ENCODE data around the gene KLC1.

The KLC1 gene

GRCh38 chr14:103676881-103677675 is 48.1 kb downstream of the KLC1 start:
- H3K36me3 ChIP-seq (ENCODE audit: control insufficient read depth, insufficient read depth, low read length) = peaks cover 24% of the 10 kb centered on the region
- H3K27ac ChIP-seq (ENCODE audit: low read length) = no peak overlapping the region
- no peak for DNase-seq (ENCODE audit: low read depth, low spot score)
- no peaks in the 10 kb centered on the region for H3K27me3 ChIP-seq (ENCODE audit: control insufficient read depth, insufficient read depth, low read length)
- WGBS (ENCODE audit: insufficient coverage, insufficient read length) = no CpG with 5 or more reads among the region's 16 CpGs
- H3K4me1 ChIP-seq (ENCODE audit: control insufficient read depth, insufficient read depth, low read length) = no peaks in the 10 kb centered on the region
- H3K4me3 ChIP-seq (ENCODE audit: low read length) = no peak overlapping the region
- H3K9me3 ChIP-seq (ENCODE audit: control insufficient read depth, insufficient read depth, low read length) = no peaks in the 10 kb centered on the region

DNA sequence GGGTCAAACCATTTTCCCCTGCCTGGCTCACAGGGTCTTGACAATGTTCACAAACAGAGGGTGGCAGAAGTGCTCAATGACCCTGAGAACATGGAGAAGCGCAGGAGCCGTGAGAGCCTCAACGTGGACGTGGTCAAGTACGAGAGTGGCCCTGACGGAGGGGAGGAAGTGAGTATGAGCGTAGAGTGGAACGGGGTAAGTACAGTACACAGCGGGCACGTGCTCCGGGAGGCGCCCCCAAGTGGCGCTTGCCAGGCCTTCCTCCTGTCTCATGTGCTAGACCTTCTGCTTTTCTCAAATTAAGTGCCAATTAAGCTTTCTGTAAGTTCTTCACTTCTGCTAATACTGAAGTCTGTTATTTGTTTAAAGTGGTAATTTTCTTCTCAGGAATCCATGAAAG is 50.3 kb downstream of the KLC1 start:
- peaks cover 21% of the 10 kb centered on the region for H3K36me3 ChIP-seq (ENCODE audit: control insufficient read depth, insufficient read depth, low read length)

DNA sequence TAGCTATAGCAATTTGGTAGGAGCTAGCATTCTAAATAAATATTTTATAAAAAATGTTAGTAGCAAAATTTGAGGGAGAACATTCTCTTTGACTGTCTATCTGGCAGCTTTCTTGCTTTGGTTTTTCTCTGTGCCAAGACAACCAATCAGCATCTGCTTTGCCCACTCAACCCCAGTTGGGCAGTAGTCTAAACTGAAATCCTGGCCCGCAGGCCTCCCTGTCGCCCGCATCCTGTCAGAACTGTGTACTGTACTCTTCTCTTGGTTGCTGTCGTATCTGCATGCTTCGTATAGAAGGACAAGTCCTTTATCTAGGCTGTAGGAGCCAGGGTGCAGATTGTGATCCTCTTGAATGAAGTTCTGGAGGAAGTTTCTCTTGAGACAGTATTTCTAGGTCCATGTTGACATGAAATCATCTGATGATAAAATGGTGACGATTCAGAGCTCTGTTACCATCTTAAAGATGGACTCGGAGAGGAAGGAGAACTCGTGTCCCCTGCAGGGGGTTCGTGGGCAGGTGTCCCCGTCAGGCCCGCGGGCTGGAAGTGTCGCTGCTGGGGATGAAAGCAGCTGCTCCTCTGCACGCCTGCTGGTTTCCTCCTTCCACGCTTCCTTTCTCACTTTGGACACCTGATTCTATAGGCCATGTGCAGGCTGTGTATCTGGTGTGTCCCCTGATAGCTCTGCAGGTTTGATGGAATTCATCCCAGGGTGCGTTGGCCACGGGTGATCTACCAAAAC is 51.6 kb downstream of the KLC1 start:
- Histone ChIP-seq H3K27ac (ENCODE audit: low read length) (no peak overlapping the region), H3K9me3 (ENCODE audit: control insufficient read depth, insufficient read depth, low read length) (no peaks in the 10 kb centered on the region), H3K27me3 (ENCODE audit: control insufficient read depth, insufficient read depth, low read length) (no peaks in the 10 kb centered on the region), H3K4me1 (ENCODE audit: control insufficient read depth, insufficient read depth, low read length) (no peaks in the 10 kb centered on the region), H3K4me3 (ENCODE audit: low read length) (no peak overlapping the region), H3K36me3 (ENCODE audit: control insufficient read depth, insufficient read depth, low read length) (peaks cover 18% of the 10 kb centered on the region)
- WGBS (ENCODE audit: insufficient coverage, insufficient read length) = no CpG with 5 or more reads among the region's 17 CpGs
- DNase-seq (ENCODE audit: low read depth, low spot score) = no peak

More for the DNA sequence above, 50.3 kb downstream of the KLC1 start:
- no CpG with 5 or more reads among the region's 13 CpGs for WGBS (ENCODE audit: insufficient coverage, insufficient read length)
- H3K27ac ChIP-seq (ENCODE audit: low read length) = no peak overlapping the region
- no peaks in the 10 kb centered on the region for H3K4me1 ChIP-seq (ENCODE audit: control insufficient read depth, insufficient read depth, low read length)
- no peaks in the 10 kb centered on the region for H3K9me3 ChIP-seq (ENCODE audit: control insufficient read depth, insufficient read depth, low read length)
- H3K4me3 ChIP-seq (ENCODE audit: low read length) = no peak overlapping the region
- H3K27me3 ChIP-seq (ENCODE audit: control insufficient read depth, insufficient read depth, low read length) = no peaks in the 10 kb centered on the region
- DNase-seq (ENCODE audit: low read depth, low spot score) = no peak

- no peaks in the 10 kb centered on the region for H3K9me3 ChIP-seq (ENCODE audit: control insufficient read depth, insufficient read depth, low read length)
- DNase-seq (ENCODE audit: low read depth, low spot score) = no peak
- no peaks in the 10 kb centered on the region for H3K27me3 ChIP-seq (ENCODE audit: control insufficient read depth, insufficient read depth, low read length)
- H3K4me1 ChIP-seq (ENCODE audit: control insufficient read depth, insufficient read depth, low read length) = no peaks in the 10 kb centered on the region
- H3K36me3 ChIP-seq (ENCODE audit: control insufficient read depth, insufficient read depth, low read length) = peaks cover 16% of the 10 kb centered on the region
- H3K27ac ChIP-seq (ENCODE audit: low read length) = no peak overlapping the region
- no peak overlapping the region for H3K4me3 ChIP-seq (ENCODE audit: low read length)
- no CpG with 5 or more reads among the region's 15 CpGs for WGBS (ENCODE audit: insufficient coverage, insufficient read length)
Observed at GRCh38 chr14:103683139-103683538, 54.1 kb downstream of the KLC1 start.

GRCh38 chr14:103684471-103684870 is 55.5 kb downstream of the KLC1 start:
- peaks cover 16% of the 10 kb centered on the region for H3K36me3 ChIP-seq (ENCODE audit: control insufficient read depth, insufficient read depth, low read length)

GRCh38 chr14:103684871-103685270 is 55.9 kb downstream of the KLC1 start:
- H3K27me3 ChIP-seq (ENCODE audit: control insufficient read depth, insufficient read depth, low read length) = no peaks in the 10 kb centered on the region
- no peak for DNase-seq (ENCODE audit: low read depth, low spot score)
- H3K4me1 ChIP-seq (ENCODE audit: control insufficient read depth, insufficient read depth, low read length) = no peaks in the 10 kb centered on the region
- no peak overlapping the region for H3K4me3 ChIP-seq (ENCODE audit: low read length)
- WGBS (ENCODE audit: insufficient coverage, insufficient read length) = no CpG with 5 or more reads among the region's 15 CpGs
- no peak overlapping the region for H3K27ac ChIP-seq (ENCODE audit: low read length)
- H3K36me3 ChIP-seq (ENCODE audit: control insufficient read depth, insufficient read depth, low read length) = peaks cover 16% of the 10 kb centered on the region
- H3K9me3 ChIP-seq (ENCODE audit: control insufficient read depth, insufficient read depth, low read length) = no peaks in the 10 kb centered on the region

More at GRCh38 chr14:103684471-103684870, 55.5 kb downstream of the KLC1 start:
- Histone ChIP-seq H3K4me1 (ENCODE audit: control insufficient read depth, insufficient read depth, low read length) (no peaks in the 10 kb centered on the region), H3K27me3 (ENCODE audit: control insufficient read depth, insufficient read depth, low read length) (no peaks in the 10 kb centered on the region), H3K27ac (ENCODE audit: low read length) (no peak overlapping the region), H3K9me3 (ENCODE audit: control insufficient read depth, insufficient read depth, low read length) (no peaks in the 10 kb centered on the region), H3K4me3 (ENCODE audit: low read length) (no peak overlapping the region)
- no peak for DNase-seq (ENCODE audit: low read depth, low spot score)
- no CpG with 5 or more reads among the region's 6 CpGs for WGBS (ENCODE audit: insufficient coverage, insufficient read length)

- no peak for DNase-seq (ENCODE audit: low read depth, low spot score)
- no peaks in the 10 kb centered on the region for H3K4me1 ChIP-seq (ENCODE audit: control insufficient read depth, insufficient read depth, low read length)
- no peak overlapping the region for H3K4me3 ChIP-seq (ENCODE audit: low read length)
- no CpG with 5 or more reads among the region's 23 CpGs for WGBS (ENCODE audit: insufficient coverage, insufficient read length)
- no peaks in the 10 kb centered on the region for H3K9me3 ChIP-seq (ENCODE audit: control insufficient read depth, insufficient read depth, low read length)
- H3K27me3 ChIP-seq (ENCODE audit: control insufficient read depth, insufficient read depth, low read length) = no peaks in the 10 kb centered on the region
- peaks cover 14% of the 10 kb centered on the region for H3K36me3 ChIP-seq (ENCODE audit: control insufficient read depth, insufficient read depth, low read length)
- H3K27ac ChIP-seq (ENCODE audit: low read length) = no peak overlapping the region
Observed at GRCh38 chr14:103685276-103686211, 56.5 kb downstream of the KLC1 start.

DNA sequence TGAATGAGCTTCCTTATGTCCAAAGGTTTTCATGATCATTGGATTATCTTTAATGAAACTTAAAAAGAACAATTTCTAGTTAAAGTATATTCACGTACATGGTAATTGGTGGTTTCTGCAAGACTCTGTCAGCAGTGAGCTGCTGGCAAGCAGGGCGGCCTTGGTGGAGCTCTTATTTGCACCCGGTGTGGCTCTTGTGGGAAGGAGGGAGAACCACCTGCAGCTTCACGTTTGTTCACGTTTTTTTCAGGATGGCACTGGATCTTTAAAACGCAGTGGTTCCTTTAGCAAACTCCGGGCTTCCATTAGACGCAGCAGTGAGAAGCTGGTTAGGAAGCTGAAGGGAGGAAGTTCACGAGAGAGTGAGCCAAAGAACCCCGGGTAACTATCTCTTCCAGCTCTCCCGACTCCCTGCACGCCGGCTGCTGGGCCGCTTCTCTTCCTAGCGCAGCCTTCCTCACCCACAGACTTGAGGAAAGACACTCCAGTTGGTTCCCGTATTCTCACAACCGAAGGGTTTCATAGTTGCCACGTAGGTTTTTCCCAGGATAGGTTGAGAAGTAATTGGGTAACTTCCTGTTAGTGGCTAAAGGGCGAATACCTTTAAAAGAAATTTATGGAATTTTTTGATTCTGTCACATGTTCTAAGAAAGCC is 57.9 kb downstream of the KLC1 start:
- WGBS (ENCODE audit: insufficient coverage, insufficient read length) = no CpG with 5 or more reads among the region's 19 CpGs
- Histone ChIP-seq H3K36me3 (ENCODE audit: control insufficient read depth, insufficient read depth, low read length) (0 out of 2 replicates have a peak, but pooled peaks cover 7% of the 10 kb centered on the region), H3K4me3 (ENCODE audit: low read length) (no peak overlapping the region), H3K27me3 (ENCODE audit: control insufficient read depth, insufficient read depth, low read length) (no peaks in the 10 kb centered on the region), H3K4me1 (ENCODE audit: control insufficient read depth, insufficient read depth, low read length) (no peaks in the 10 kb centered on the region), H3K9me3 (ENCODE audit: control insufficient read depth, insufficient read depth, low read length) (no peaks in the 10 kb centered on the region), H3K27ac (ENCODE audit: low read length) (no peak overlapping the region)
- DNase-seq (ENCODE audit: low read depth, low spot score) = no peak

GRCh38 chr14:103687712-103688111 is 58.7 kb downstream of the KLC1 start:
- no peak for DNase-seq (ENCODE audit: low read depth, low spot score)
- no CpG with 5 or more reads among the region's 4 CpGs for WGBS (ENCODE audit: insufficient coverage, insufficient read length)
- Histone ChIP-seq H3K9me3 (ENCODE audit: control insufficient read depth, insufficient read depth, low read length) (no peaks in the 10 kb centered on the region), H3K4me1 (ENCODE audit: control insufficient read depth, insufficient read depth, low read length) (no peaks in the 10 kb centered on the region), H3K27ac (ENCODE audit: low read length) (no peak overlapping the region), H3K36me3 (ENCODE audit: control insufficient read depth, insufficient read depth, low read length) (0 out of 2 replicates have a peak, but pooled peaks cover 7% of the 10 kb centered on the region), H3K27me3 (ENCODE audit: control insufficient read depth, insufficient read depth, low read length) (no peaks in the 10 kb centered on the region), H3K4me3 (ENCODE audit: low read length) (no peak overlapping the region)

Data from iPS DF 6.9 (cell line).